HepG2 (cell line): ENCODE measurements around the gene MAGT1. TPM values are rescaled to one million over a fixed set of nuclear protein-coding genes. Genes with fewer than 3 reads are reported as not detected.

Source experiments
- BORCS8-MEF2B ChIP-seq: sonication (generic); formaldehyde crosslinking; IDR thresholded peaks from 2 replicates; pipeline ENCODE4 v1.8.0; 2022; ENCODE audit warnings: mild to moderate bottlenecking, missing genetic modification reagents
- DPF2 ChIP-seq: sonication (generic); formaldehyde crosslinking; IDR thresholded peaks from 2 replicates; pipeline ENCODE4 v1.4.0; 2020; ENCODE audit warnings: mild to moderate bottlenecking, low read depth, missing genetic modification reagents, borderline replicate concordance
- GABPA ChIP-seq, 2 experiments: IDR thresholded peaks; 2 replicates each; pipeline ENCODE4 v1.6.1; 2011 to 2016; ENCODE audit warnings: low read depth in 2 of 2, low read length in 1 of 2, missing biosample characterization in 1 of 2, missing genetic modification characterization in 1 of 2
- GFI1 ChIP-seq: sonication (generic); formaldehyde crosslinking; IDR thresholded peaks from 2 replicates; pipeline ENCODE4 v1.5.0; 2020; ENCODE audit warnings: missing genetic modification reagents, mild to moderate bottlenecking, borderline replicate concordance
- HOXA9 ChIP-seq: sonication (generic); formaldehyde crosslinking; IDR thresholded peaks from 2 replicates; pipeline ENCODE4 v1.8.1; 2022; ENCODE audit warnings: missing genetic modification reagents, mild to moderate bottlenecking, moderate library complexity, borderline replicate concordance
- IRF2 ChIP-seq: IDR thresholded peaks from 2 replicates; pipeline ENCODE4 v1.6.1; 2018; ENCODE audit warnings: missing genetic modification reagents, missing compliant biosample characterization
- KDM1A ChIP-seq: IDR thresholded peaks from 2 replicates; pipeline ENCODE4 v1.6.1; 2016; ENCODE audit warnings: missing compliant biosample characterization
- MTF2 ChIP-seq: sonication (generic); formaldehyde crosslinking; IDR thresholded peaks from 2 replicates; pipeline ENCODE4 v1.5.0; 2020; ENCODE audit warnings: missing genetic modification reagents, borderline replicate concordance
- NCOA1 ChIP-seq: sonication (generic); formaldehyde crosslinking; IDR thresholded peaks from 2 replicates; pipeline ENCODE4 v1.9.0; 2021; ENCODE audit warnings: missing genetic modification reagents
- NFYB ChIP-seq: sonication (generic); formaldehyde crosslinking; IDR thresholded peaks from 2 replicates; pipeline ENCODE4 v1.4.0; 2020; ENCODE audit warnings: missing genetic modification reagents
- NPAS2 ChIP-seq: sonication (generic); formaldehyde crosslinking; IDR thresholded peaks from 2 replicates; pipeline ENCODE4 v1.8.0; 2022; ENCODE audit warnings: mild to moderate bottlenecking, missing genetic modification reagents, borderline replicate concordance
- THRA ChIP-seq: sonication (generic); formaldehyde crosslinking; IDR thresholded peaks from 2 replicates; pipeline ENCODE4 v1.4.0; 2020; ENCODE audit warnings: missing genetic modification reagents, borderline replicate concordance
- U2AF1 ChIP-seq: fragments of 200-400 bp; formaldehyde crosslinking; optimal IDR thresholded peaks from 2 replicates; pipeline ENCODE3; 2017; ENCODE audit warnings: mild to moderate bottlenecking, low read depth, low read length
- ZHX1 ChIP-seq: sonication (generic); formaldehyde crosslinking; IDR thresholded peaks from 2 replicates; pipeline ENCODE4 v1.8.1; 2022; ENCODE audit warnings: low read depth, mild to moderate bottlenecking, missing genetic modification reagents
- ZNF205 ChIP-seq: IDR thresholded peaks from 2 replicates; pipeline ENCODE4 v1.6.1; 2018; ENCODE audit warnings: missing biosample characterization, missing genetic modification reagents
- ZNF232 ChIP-seq: sonication (generic); formaldehyde crosslinking; IDR thresholded peaks from 2 replicates; pipeline ENCODE4 v1.4.0; 2020; ENCODE audit warnings: missing genetic modification reagents, borderline replicate concordance
- ZNF781 ChIP-seq: sonication (generic); formaldehyde crosslinking; IDR thresholded peaks from 2 replicates; pipeline ENCODE4 v1.5.1; 2020; ENCODE audit warnings: borderline replicate concordance, mild to moderate bottlenecking, missing genetic modification reagents; ENCODE audit errors: not compliant biosample characterization
- ZNF788 ChIP-seq: sonication (generic); formaldehyde crosslinking; IDR thresholded peaks from 2 replicates; pipeline ENCODE4 v1.5.0; 2020; ENCODE audit warnings: mild to moderate bottlenecking, missing genetic modification reagents, borderline replicate concordance
- polyA plus RNA-seq, 8 experiments: library from polyadenylated mRNA; depleted of rRNA in 3 of 8; stranded (reverse) in 7 of 8; unstranded in 1 of 8; fragments of >200 nt; fragmentation: Illumina TruSeq in 4 of 8; extraction: Trizol in 4 of 8; gene quantifications; 2 replicates each; pipeline versions ENCODE4 v1.2.1 to v1.2.3, GENCODE V29; 2011 to 2016; ENCODE audit warnings: low read depth in 4 of 8, missing spikeins in 1 of 8, mixed read lengths in 1 of 8; ENCODE audit not compliant: insufficient read depth in 1 of 8
- total RNA-seq, 5 experiments: library from RNA; depleted of rRNA; stranded (reverse); fragments of >200 nt; fragmentation: Illumina TruSeq; extraction: Trizol; gene quantifications; 2 replicates each; pipeline ENCODE4 v1.2.3, GENCODE V29; 2016; ENCODE audit warnings: low read depth in 1 of 5
- TF ChIP-seq, protein P1 (sequence below): sonication (generic); formaldehyde crosslinking; IDR thresholded peaks from 2 replicates; pipeline ENCODE4 v1.8.0; 2022; ENCODE audit warnings: missing genetic modification reagents, low read depth, mild to moderate bottlenecking, borderline replicate concordance
- TF ChIP-seq, protein P2 (sequence below): sonication (generic); formaldehyde crosslinking; IDR thresholded peaks from 2 replicates; pipeline ENCODE4 v1.5.0; 2020; ENCODE audit warnings: mild to moderate bottlenecking, missing genetic modification reagents, borderline replicate concordance

MAGT1 gene
- total and polyA plus RNA-seq, 2 of the 13 experiments (the other 11 are each of a cell fraction or from before 2014, with no cell fraction given), result 38.0 to 75.0 TPM

DNA sequence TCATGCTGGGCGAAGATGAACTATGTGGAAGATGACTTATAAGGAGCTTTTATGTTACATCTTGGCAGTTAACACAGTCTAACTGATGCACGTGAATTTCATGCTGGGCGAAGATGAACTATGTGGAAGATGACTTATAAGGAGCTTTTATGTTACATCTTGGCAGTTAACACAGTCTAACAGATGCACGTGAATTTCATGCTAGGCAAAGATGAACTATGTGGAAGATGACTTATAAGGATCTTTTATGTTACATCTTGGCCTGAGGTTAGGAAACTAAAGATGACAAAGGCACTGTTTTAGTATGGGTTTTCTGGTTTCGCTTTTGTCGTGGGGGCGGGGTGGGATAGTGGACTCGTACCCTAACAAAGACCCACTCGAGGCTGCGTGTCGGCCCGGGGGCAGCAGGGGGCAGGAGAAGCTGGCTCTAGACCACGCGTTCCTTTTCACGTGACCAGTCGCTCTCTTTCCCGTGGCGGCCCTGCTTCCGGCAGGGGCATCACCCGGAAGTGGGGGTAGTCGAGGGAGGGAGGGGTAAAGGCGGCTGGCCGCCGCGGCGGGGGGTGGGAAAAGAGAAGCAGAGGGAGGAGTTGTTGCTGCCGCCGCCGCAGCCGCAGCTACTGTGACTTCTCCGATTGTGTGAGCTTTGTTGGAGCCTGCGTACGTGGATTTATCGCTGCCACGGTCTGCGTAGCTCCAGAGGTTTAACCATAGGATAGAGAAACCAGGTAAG is 15.0 kb upstream of the MAGT1 start, which contains the start of gene ATP7A (continued):
- TF ChIP-seq, protein P1, sequence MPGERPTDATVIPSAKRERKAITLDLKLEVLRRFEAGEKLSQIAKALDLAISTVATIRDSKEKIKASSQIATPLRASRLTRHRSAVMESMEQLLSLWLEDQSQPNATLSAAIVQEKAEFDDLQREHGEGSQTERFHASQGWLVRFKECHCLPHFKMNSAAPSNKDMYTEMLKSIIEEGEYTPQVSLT (CRISPR knock-in tag), result no peak
- no peak for TF ChIP-seq HOXA9 (CRISPR knock-in tag)
- peak; percentile 60; the same call in 1 of the 2 replicates for TF ChIP-seq IRF2
- TF ChIP-seq ZNF232 (CRISPR knock-in tag), result no peak
- 0 out of 2 replicates have a peak, but pooled peaks have one; percentile 21 for TF ChIP-seq GFI1 (CRISPR knock-in tag)
- no peak for TF ChIP-seq U2AF1
- no peak for TF ChIP-seq DPF2
- TF ChIP-seq THRA (CRISPR knock-in tag), result 0 out of 2 replicates have a peak, but pooled peaks have one; percentile 13
- no peak for TF ChIP-seq ZNF205 (CRISPR knock-in tag)
- peak; percentile 47; the same call in 1 of the 2 replicates for TF ChIP-seq ZNF788 (CRISPR knock-in tag)
- no peak for TF ChIP-seq MTF2 (CRISPR knock-in tag)
- no peak for TF ChIP-seq ZHX1 (CRISPR knock-in tag)
- TF ChIP-seq NPAS2 (CRISPR knock-in tag), result no peak
- TF ChIP-seq BORCS8-MEF2B (CRISPR knock-in tag), result no peak
- no peak for TF ChIP-seq NCOA1
- TF ChIP-seq, protein P2, sequence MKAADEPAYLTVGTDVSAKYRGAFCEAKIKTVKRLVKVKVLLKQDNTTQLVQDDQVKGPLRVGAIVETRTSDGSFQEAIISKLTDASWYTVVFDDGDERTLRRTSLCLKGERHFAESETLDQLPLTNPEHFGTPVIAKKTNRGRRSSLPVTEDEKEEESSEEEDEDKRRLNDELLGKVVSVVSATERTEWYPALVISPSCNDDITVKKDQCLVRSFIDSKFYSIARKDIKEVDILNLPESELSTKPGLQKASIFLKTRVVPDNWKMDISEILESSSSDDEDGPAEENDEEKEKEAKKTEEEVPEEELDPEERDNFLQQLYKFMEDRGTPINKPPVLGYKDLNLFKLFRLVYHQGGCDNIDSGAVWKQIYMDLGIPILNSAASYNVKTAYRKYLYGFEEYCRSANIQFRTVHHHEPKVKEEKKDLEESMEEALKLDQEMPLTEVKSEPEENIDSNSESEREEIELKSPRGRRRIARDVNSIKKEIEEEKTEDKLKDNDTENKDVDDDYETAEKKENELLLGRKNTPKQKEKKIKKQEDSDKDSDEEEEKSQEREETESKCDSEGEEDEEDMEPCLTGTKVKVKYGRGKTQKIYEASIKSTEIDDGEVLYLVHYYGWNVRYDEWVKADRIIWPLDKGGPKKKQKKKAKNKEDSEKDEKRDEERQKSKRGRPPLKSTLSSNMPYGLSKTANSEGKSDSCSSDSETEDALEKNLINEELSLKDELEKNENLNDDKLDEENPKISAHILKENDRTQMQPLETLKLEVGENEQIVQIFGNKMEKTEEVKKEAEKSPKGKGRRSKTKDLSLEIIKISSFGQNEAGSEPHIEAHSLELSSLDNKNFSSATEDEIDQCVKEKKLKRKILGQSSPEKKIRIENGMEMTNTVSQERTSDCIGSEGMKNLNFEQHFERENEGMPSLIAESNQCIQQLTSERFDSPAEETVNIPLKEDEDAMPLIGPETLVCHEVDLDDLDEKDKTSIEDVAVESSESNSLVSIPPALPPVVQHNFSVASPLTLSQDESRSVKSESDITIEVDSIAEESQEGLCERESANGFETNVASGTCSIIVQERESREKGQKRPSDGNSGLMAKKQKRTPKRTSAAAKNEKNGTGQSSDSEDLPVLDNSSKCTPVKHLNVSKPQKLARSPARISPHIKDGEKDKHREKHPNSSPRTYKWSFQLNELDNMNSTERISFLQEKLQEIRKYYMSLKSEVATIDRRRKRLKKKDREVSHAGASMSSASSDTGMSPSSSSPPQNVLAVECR (CRISPR knock-in tag), result peak; percentile 56; the same call in 1 of the 2 replicates
- TF ChIP-seq GABPA (IDR thresholded peaks at IDR 0.05; ENCODE audit: low read depth, low read length), result peak; percentile 67
- TF ChIP-seq GABPA (CRISPR knock-in tag; IDR thresholded peaks at IDR 0.05; ENCODE audit: low read depth), result peak; percentile 91
- no peak for TF ChIP-seq NFYB
- TF ChIP-seq ZNF781 (CRISPR knock-in tag), result no peak
- TF ChIP-seq KDM1A (CRISPR knock-in tag), result no peak
